Subcutaneous adipose tissue (tissue), 4 donors: ENCODE data around the gene SHISA9. TPM values are rescaled to one million over a fixed set of nuclear protein-coding genes. Genes with fewer than 3 reads are reported as not detected.

Experiments
- CTCF ChIP-seq: fragments of 450-650 bp; IDR thresholded peaks from one replicate; pipeline ENCODE4 v1.5.1; 2016; ENCODE audit warnings: low read depth, mild to moderate bottlenecking, control low read depth, antibody characterized with exemption, moderate library complexity
- total RNA-seq, 4 donors: library from RNA; depleted of rRNA; stranded (reverse); fragments of >200 nt; gene quantifications; one replicate each; pipeline ENCODE4 v1.1.0, GENCODE V29; 2016

SHISA9 gene
- total RNA-seq, 4 donors from 2014 or later: under 0.01 to 0.19 (median 0.17) TPM; not detected in 1

- TF ChIP-seq CTCF: no peak
These were observed 19.7 kb upstream of the SHISA9 start for GRCh38 chr16:12881740-12882139.

- TF ChIP-seq CTCF: no peak
These were observed 15.7 kb upstream of the SHISA9 start for GRCh38 chr16:12885742-12886141.

GRCh38 chr16:12891836-12892235 lies 9.6 kb upstream of the SHISA9 start:
- TF ChIP-seq CTCF: no peak

- TF ChIP-seq CTCF: no peak
These were observed 8.2 kb upstream of the SHISA9 start for GRCh38 chr16:12893050-12893750.

- no peak for TF ChIP-seq CTCF
These were observed 4.8 kb upstream of the SHISA9 start for GRCh38 chr16:12896562-12896961.

- no peak for TF ChIP-seq CTCF
These were observed 2.8 kb upstream of the SHISA9 start for GRCh38 chr16:12898551-12898950.

- no peak for TF ChIP-seq CTCF
These were observed 1.8 kb upstream of the SHISA9 start for GRCh38 chr16:12899529-12900143.
